ENCODE measurements around the gene USP1. TPM values are rescaled to one million over a fixed set of nuclear protein-coding genes. Genes with fewer than 3 reads are reported as not detected.
A peak's percentile ranks its signal among the peaks of the same experiment; 100 is the strongest.

The USP1 gene
- polyA plus RNA-seq, 10 donors: 35.7 to 54.7 (median 45.0) TPM

GRCh38 chr1:62426237-62426636 is 10.6 kb upstream of the USP1 start:
- DNase-seq: no peak

GRCh38 chr1:62426794-62427193 is 10.1 kb upstream of the USP1 start:
- DNase-seq: no peak

GRCh38 chr1:62428351-62428750 is 8.5 kb upstream of the USP1 start:
- DNase-seq: no peak

- DNase-seq: no peak
Observed at GRCh38 chr1:62429581-62429980, 7.3 kb upstream of the USP1 start.

- DNase-seq: peak in 1 of 3 donors; percentile 53
Observed at GRCh38 chr1:62433861-62434617, 2.8 kb upstream of the USP1 start.

GRCh38 chr1:62434618-62435001 is 2.2 kb upstream of the USP1 start:
- no peak for DNase-seq

GRCh38 chr1:62435231-62436038 is 1.4 kb upstream of the USP1 start:
- DNase-seq: no peak

GRCh38 chr1:62436039-62436465 is 797 bp upstream of the USP1 start:
- no peak for DNase-seq

- peak in 1 of 3 donors; percentile 18 for DNase-seq
Observed at GRCh38 chr1:62437273-62437940, 558 bp downstream of the USP1 start.

GRCh38 chr1:62438163-62438562 is 1.3 kb downstream of the USP1 start:
- peak in 1 of 3 donors; percentile 51 for DNase-seq

GRCh38 chr1:62439652-62440371 is 3.0 kb downstream of the USP1 start:
- no peak for DNase-seq

- DNase-seq: no peak
Observed at GRCh38 chr1:62444701-62445100, 7.9 kb downstream of the USP1 start.

- no peak for DNase-seq
Observed at GRCh38 chr1:62448221-62448933, 11.5 kb downstream of the USP1 start.

GRCh38 chr1:62450301-62450700 is 13.5 kb downstream of the USP1 start:
- DNase-seq: no peak

GRCh38 chr1:62452951-62453350 is 16.1 kb downstream of the USP1 start:
- no peak for DNase-seq

- DNase-seq: no peak
Observed at GRCh38 chr1:62457955-62458354, 21.1 kb downstream of the USP1 start.

GRCh38 chr1:62462370-62462769 is 25.5 kb downstream of the USP1 start:
- no peak for DNase-seq

GRCh38 chr1:62467092-62467491 is 30.2 kb downstream of the USP1 start:
- no peak for DNase-seq

- DNase-seq: no peak
Observed at GRCh38 chr1:62476525-62477219, 39.8 kb downstream of the USP1 start.

- DNase-seq: peak in 2 of 3 donors; percentile 1 to 2
Observed at GRCh38 chr1:62481681-62482080, 44.8 kb downstream of the USP1 start.
